Psoas muscle (tissue), 8 donors: Measurements from ENCODE around the gene MAP6. TPM values are rescaled to one million over a fixed set of nuclear protein-coding genes. Genes with fewer than 3 reads are reported as not detected.

ENCODE experiments used
- ATAC-seq, 4 donors: fragments of 200-7000 bp; cut with Tn5 transposase; one replicate each; pipeline ENCODE4 v1.9.1; 2020; ENCODE audit warnings: moderate library complexity in 3 of 4, mild to moderate bottlenecking in 2 of 4
- DNase-seq, 2 donors: peaks; one replicate each; pipeline ENCODE4 v3.0.0-alpha.2; 2020
- H3K27ac ChIP-seq: fragments of 200-600 bp; one replicate; pipeline ENCODE4 v1.8.0; 2022
- H3K27me3 ChIP-seq, 3 donors: fragments of 200-600 bp in 1 of 3; one replicate each; pipeline versions ENCODE4 v1.6.1 to v1.8.0; 2013 to 2022; ENCODE audit warnings: low read length in 2 of 3, mild to moderate bottlenecking in 2 of 3, moderate library complexity in 1 of 3; ENCODE audit not compliant: insufficient read depth in 3 of 3
- H3K36me3 ChIP-seq, 2 donors: fragments of 200-600 bp in 1 of 2; one replicate each; pipeline versions ENCODE4 v1.6.1 to v1.8.0; 2013 to 2022; ENCODE audit warnings: low read depth in 1 of 2, mild to moderate bottlenecking in 1 of 2, moderate library complexity in 1 of 2; ENCODE audit not compliant: insufficient read depth in 1 of 2
- H3K4me1 ChIP-seq: fragments of 200-600 bp; one replicate; pipeline ENCODE4 v1.8.0; 2022
- H3K4me3 ChIP-seq: fragments of 200-600 bp; one replicate; pipeline ENCODE4 v1.8.0; 2022; ENCODE audit warnings: mild to moderate bottlenecking
- H3K9me3 ChIP-seq: fragments of 200-600 bp; one replicate; pipeline ENCODE4 v1.8.0; 2022
- CTCF ChIP-seq: fragments of 200-600 bp; IDR thresholded peaks from one replicate; pipeline ENCODE4 v1.8.0; 2022; ENCODE audit warnings: antibody characterized with exemption
- WGBS, 3 donors: extraction: QIAGEN DNeasy Blood & Tissue Kit; methylation state at CpG; one replicate each; pipeline versions ENCODE4 v1.1.6 to v1.1.7; 2013; 5-methylcytosine and 5-hydroxymethylcytosine counted together
- intact Hi-C, 2 donors: fragments of 100-400 bp; cut with DNase I; formaldehyde crosslinking; loops; one replicate each; pipeline versions ENCODE4 v1.11.0 to v1.14.2; 2022
- polyA plus RNA-seq, 3 donors: library from polyadenylated mRNA; stranded (reverse); fragments of 200-250 nt; gene quantifications; one replicate each; pipeline ENCODE4 v1.2.3, GENCODE V29; 2013
- total RNA-seq, 4 donors: library from RNA; stranded (reverse); fragmentation: NEBNext Ultra II Directional in 2 of 4; extraction: Animal tissue kit (Norgen Biotek cat#: 25700) in 2 of 4; gene quantifications; one replicate each; pipeline versions ENCODE4 v1.2.1 to v1.2.4, GENCODE V29; 2021 to 2023
- donor health status: healthy with polysubstance abuse.
- donor health status: DM: no; HTN: no; CAD: no; lungs with moderate emphysema.
- donor health status: Bipolar disorder and iron deficiency.
- donor health status: healthy.
- donor health status: DM: yes; HTN: yes; CAD: no.
- donor health status: DM: no; HTN: no; CAD: no.
- donor health status: DM: no; HTN: no; CAD: no.
- donor health status: DM: yes; HTN: yes; CAD: no.

The MAP6 gene
- total and polyA plus RNA-seq, 7 donors, result 0.14 to 0.56 (median 0.26) TPM

- TF ChIP-seq CTCF, result peak; percentile 38
- DNase-seq (peak; percentile 78 to 80), ATAC-seq (peak in 3 of 4 donors; percentile 16 to 36 (median 22))
- Histone ChIP-seq H3K4me1 (peaks cover 35% of the 10 kb centered on the region), H3K36me3 (peaks cover 5 to 31% of the 10 kb centered on the region in 2 donors), H3K9me3 (no peaks in the 10 kb centered on the region), H3K27me3 (no peaks in the 10 kb centered on the region), H3K27ac (peak overlapping the region; percentile 100), H3K4me3 (peak overlapping the region; percentile 99)
- WGBS, 3 donors, result 26 to 33% (median 31%) methylated on average over 9 of the region's 9 CpGs
- intact Hi-C loops, result loop anchor here in 1 of 2 donors (10.0 kb wide), 1 partner anchor 141 kb away; no protein-coding TSS in a partner anchor
Observed at GRCh38 chr11:75563978-75564552, 104.8 kb downstream of the MAP6 start.

GRCh38 chr11:75563501-75563977, 105.3 kb downstream of the MAP6 start:
- Histone ChIP-seq H3K36me3 (peaks cover 5 to 26% of the 10 kb centered on the region in 2 donors), H3K9me3 (no peaks in the 10 kb centered on the region), H3K27me3 (no peaks in the 10 kb centered on the region), H3K4me1 (peaks cover 39% of the 10 kb centered on the region), H3K4me3 (peak overlapping the region; percentile 99), H3K27ac (peak overlapping the region; percentile 100)
- no peak for ATAC-seq
- DNase-seq, result no peak
- no peak for TF ChIP-seq CTCF
- intact Hi-C loops, result loop anchor here in 1 of 2 donors (10.0 kb wide), 1 partner anchor 141 kb away; no protein-coding TSS in a partner anchor
- WGBS, 3 donors, result 28 to 38% (median 34%) methylated on average over 5 of the region's 5 CpGs

GRCh38 chr11:75562836-75563484, 105.9 kb downstream of the MAP6 start:
- WGBS, 3 donors, result 5 to 8% (median 6%) methylated on average over 16 of the region's 16 CpGs
- H3K9me3 ChIP-seq, result no peaks in the 10 kb centered on the region
- peak overlapping the region; percentile 99 for H3K4me3 ChIP-seq
- intact Hi-C loops, result loop anchor here in 1 of 2 donors (10.0 kb wide), 1 partner anchor 142 kb away; no protein-coding TSS in a partner anchor
- DNase-seq (peak; percentile 63 to 66), ATAC-seq (peak in 3 of 4 donors; percentile 5 to 13 (median 12))
- peaks cover 5 to 20% of the 10 kb centered on the region in 2 donors for H3K36me3 ChIP-seq
- H3K4me1 ChIP-seq, result peaks cover 45% of the 10 kb centered on the region
- no peak for TF ChIP-seq CTCF
- H3K27ac ChIP-seq, result peak overlapping the region; percentile 100
- H3K27me3 ChIP-seq, result no peaks in the 10 kb centered on the region

- DNase-seq (peak; percentile 88 to 93), ATAC-seq (peak; percentile 87 to 92 (median 88))
- peak within 1 kb of the TSS; percentile 99 for H3K4me3 ChIP-seq
- intact Hi-C loops, result loop anchor here in 1 of 2 donors (10.0 kb wide), 1 partner anchor 143 kb away; no protein-coding TSS in a partner anchor
- WGBS, 3 donors, result 1% methylated on average over 49 to 51 of the region's 51 CpGs
- TF ChIP-seq CTCF, result no peak
- H3K27ac ChIP-seq, result peak within 1 kb of the TSS; percentile 100
- no peaks in the 10 kb centered on the region for H3K27me3 ChIP-seq
- H3K4me1 ChIP-seq, result peaks cover 50% of the 10 kb centered on the region
- no peaks in the 10 kb centered on the region for H3K9me3 ChIP-seq
- peaks cover 5 to 13% of the 10 kb centered on the region in 2 donors for H3K36me3 ChIP-seq
Observed at GRCh38 chr11:75562048-75562835, 106.6 kb downstream of the MAP6 start, which contains the start of gene SERPINH1. Gene SERPINH1, plus strand, starts transcription at chr11:75562253. Its CDS starts 4,097 bp downstream, at chr11:75566350.
